HG02884 (cell line): Measurements from ENCODE around the gene ENPP5.
A peak's percentile ranks its signal among the peaks of the same experiment; 100 is the strongest.
"Not testable (repeated sequence)": the region's sequence is repeated elsewhere in the genome, so short reads cannot be mapped to it uniquely, and the experiment has no call there.

Experiments
- ATAC-seq: cut with Tn5 transposase; IDR thresholded peaks from one replicate; pipeline ENCODE4 v1.9.1; 2021; ENCODE audit warnings: mild to moderate bottlenecking, moderate library complexity; ENCODE audit not compliant: unreplicated experiment

ENPP5 gene

GRCh38 chr6:46175446-46175845, 4.7 kb upstream of the ENPP5 start:
- ATAC-seq: peak; percentile 72

GRCh38 chr6:46174904-46175303, 4.1 kb upstream of the ENPP5 start:
- ATAC-seq: no peak

- no peak for ATAC-seq
Measured at GRCh38 chr6:46172176-46172575, 1.4 kb upstream of the ENPP5 start.

- ATAC-seq: no peak
Measured at GRCh38 chr6:46160102-46160501, 10.7 kb downstream of the ENPP5 start.

- no peak for ATAC-seq
Measured at GRCh38 chr6:46159229-46159628, 11.6 kb downstream of the ENPP5 start.

- no peak for ATAC-seq
Measured at GRCh38 chr6:46156701-46157100, 14.1 kb downstream of the ENPP5 start.

- ATAC-seq: not testable (repeated sequence)
Measured at GRCh38 chr6:46149066-46149465, 21.7 kb downstream of the ENPP5 start.

- no peak for ATAC-seq
Measured at GRCh38 chr6:46144270-46144669, 26.5 kb downstream of the ENPP5 start.

- ATAC-seq: peak; percentile 72
Measured at GRCh38 chr6:46138281-46138680, 32.5 kb downstream of the ENPP5 start.

GRCh38 chr6:46137387-46137786, 33.4 kb downstream of the ENPP5 start:
- ATAC-seq: peak; percentile 49

GRCh38 chr6:46136831-46137230, 33.9 kb downstream of the ENPP5 start:
- no peak for ATAC-seq

- ATAC-seq: no peak
Measured at GRCh38 chr6:46135176-46135575, 35.6 kb downstream of the ENPP5 start.

- no peak for ATAC-seq
Measured at GRCh38 chr6:46134216-46134615, 36.6 kb downstream of the ENPP5 start.

- ATAC-seq: not testable (repeated sequence)
Measured at GRCh38 chr6:46131291-46131690, 39.5 kb downstream of the ENPP5 start.

GRCh38 chr6:46130666-46131065, 40.1 kb downstream of the ENPP5 start:
- no peak for ATAC-seq

GRCh38 chr6:46129629-46130511, 40.9 kb downstream of the ENPP5 start, which contains the start of gene ENPP4:
Gene ENPP4 (plus strand): TSS chr6:46129989. CDS start chr6:46139584, 9,595 bp downstream.
- peak; percentile 91 for ATAC-seq

GRCh38 chr6:46129291-46129628, 41.5 kb downstream of the ENPP5 start:
- ATAC-seq: peak; percentile 13

GRCh38 chr6:46128476-46128875, 42.3 kb downstream of the ENPP5 start:
- no peak for ATAC-seq

- ATAC-seq: not testable (repeated sequence)
Measured at GRCh38 chr6:46119679-46120078, 51.1 kb downstream of the ENPP5 start.

- no peak for ATAC-seq
Measured at GRCh38 chr6:46118836-46119235, 51.9 kb downstream of the ENPP5 start.

GRCh38 chr6:46118157-46118556, 52.6 kb downstream of the ENPP5 start:
- no peak for ATAC-seq

GRCh38 chr6:46116289-46116688, 54.5 kb downstream of the ENPP5 start:
- no peak for ATAC-seq

- ATAC-seq: no peak
Measured at GRCh38 chr6:46115634-46116033, 55.1 kb downstream of the ENPP5 start.
